Fibroblast of lung (primary cell): Measurements from ENCODE around the gene CXCL5. TPM values are rescaled to one million over a fixed set of nuclear protein-coding genes. Genes with fewer than 3 reads are reported as not detected.

Experiments
- DNase-seq, 2 donors: peaks; one replicate each; pipeline versions ENCODE4 v3.0.0 to v3.0.0-alpha.2; 2010; ENCODE audit warnings: low read depth in 2 of 2
- H2AFZ ChIP-seq: 2 replicates; pipeline ENCODE4 v1.5.1; 2012; ENCODE audit warnings: low read length, control low read depth, inconsistent platforms
- H3K27ac ChIP-seq: 2 replicates; pipeline ENCODE4 v1.5.1; 2011; ENCODE audit warnings: low read length, control low read depth; ENCODE audit not compliant: insufficient read depth
- H3K27me3 ChIP-seq: 2 replicates; pipeline ENCODE4 v1.5.1; 2011; ENCODE audit warnings: mild to moderate bottlenecking, low read length; ENCODE audit not compliant: control insufficient read depth, insufficient read depth
- H3K36me3 ChIP-seq: 2 replicates; pipeline ENCODE4 v1.5.1; 2011; ENCODE audit warnings: low read length; ENCODE audit not compliant: control insufficient read depth, insufficient read depth
- H3K4me1 ChIP-seq: 2 replicates; pipeline ENCODE4 v1.5.1; 2011; ENCODE audit warnings: low read length; ENCODE audit not compliant: control insufficient read depth, insufficient read depth; ENCODE audit errors: extremely low read depth
- H3K4me2 ChIP-seq: 2 replicates; pipeline ENCODE4 v1.5.1; 2011; ENCODE audit warnings: low read length, control low read depth; ENCODE audit not compliant: insufficient read depth; ENCODE audit errors: extremely low read depth
- H3K4me3 ChIP-seq, 4 experiments: fragments of 200-600 bp in 1 of 4; sonication (generic) in 1 of 4; replicated peaks in 1 of 4; 2 replicates each; pipeline ENCODE4 v1.5.1; 2011 to 2016; ENCODE audit warnings: low read length in 4 of 4, low read depth in 3 of 4, mild to moderate bottlenecking in 3 of 4, control low read depth in 2 of 4, inconsistent platforms in 1 of 4, mixed read lengths in 1 of 4; ENCODE audit not compliant: insufficient read depth in 1 of 4; ENCODE audit errors: control extremely low read depth in 1 of 4
- H3K79me2 ChIP-seq: 2 replicates; pipeline ENCODE4 v1.5.1; 2012; ENCODE audit warnings: mild to moderate bottlenecking, low read length, inconsistent platforms; ENCODE audit not compliant: control insufficient read depth, insufficient read depth
- H3K9ac ChIP-seq: 2 replicates; pipeline ENCODE4 v1.5.1; 2011; ENCODE audit warnings: mild to moderate bottlenecking, low read length, control low read depth; ENCODE audit not compliant: insufficient read depth
- H3K9me3 ChIP-seq: 2 replicates; pipeline ENCODE4 v1.5.1; 2012; ENCODE audit warnings: low read depth, low read length; ENCODE audit not compliant: control insufficient read depth, insufficient read depth
- H4K20me1 ChIP-seq: 2 replicates; pipeline ENCODE4 v1.5.1; 2011; ENCODE audit warnings: low read length; ENCODE audit not compliant: control insufficient read depth, insufficient read depth; ENCODE audit errors: extremely low read depth
- CTCF ChIP-seq, 2 donors: IDR thresholded peaks in 1 of 2; conservative IDR thresholded peaks in 1 of 2; 1 replicate in 1 of 2; 2 replicates in 1 of 2; pipeline ENCODE4 v1.5.1; 2011 to 2012; ENCODE audit warnings: low read length in 2 of 2, control low read depth in 1 of 2, inconsistent platforms in 1 of 2, low read depth in 1 of 2, mild to moderate bottlenecking in 1 of 2
- EZH2 ChIP-seq: IDR thresholded peaks from 2 replicates; pipeline ENCODE4 v1.5.1; 2012; ENCODE audit warnings: low read length, control low read depth, mild to moderate bottlenecking; ENCODE audit errors: missing control alignments
- polyA plus RNA-seq, 2 donors: library from polyadenylated mRNA; depleted of rRNA in 1 of 2; stranded (reverse) in 1 of 2; unstranded in 1 of 2; fragments of >200 nt; gene quantifications; 2 replicates each; pipeline ENCODE4 v1.2.1, GENCODE V29; 2011 to 2012; ENCODE audit warnings: missing spikeins in 1 of 2
- total RNA-seq: library from RNA; depleted of rRNA; stranded (reverse); fragments of >200 nt; gene quantifications from 2 replicates; pipeline ENCODE4 v1.2.1, GENCODE V29; 2014

Gene CXCL5
- total and polyA plus RNA-seq, 2 donors (not counting 1 experiment from before 2014, with no cell fraction given) = 0.24 to 0.66 TPM

GRCh38 chr4:73976217-73976616 is 22.3 kb downstream of the CXCL5 start:
- Histone ChIP-seq H4K20me1 (no peaks in the 10 kb centered on the region), H3K4me3 (no peak overlapping the region), H2AFZ (no peak overlapping the region), H3K79me2 (no peaks in the 10 kb centered on the region), H3K4me1 (peaks cover 7% of the 10 kb centered on the region), H3K27ac (no peak overlapping the region), H3K9me3 (no peaks in the 10 kb centered on the region), H3K4me2 (no peak overlapping the region), H3K36me3 (no peaks in the 10 kb centered on the region), H3K27me3 (no peaks in the 10 kb centered on the region), H3K9ac (no peak overlapping the region)
- TF ChIP-seq CTCF (conservative IDR thresholded peaks at IDR 0.05 in 1 of 2, IDR thresholded peaks at IDR 0.05 in 1 of 2; ENCODE audit: low read depth in 1 of 2, low read length in 2 of 2) (no peak), EZH2 (no peak)
- DNase-seq = no peak

GRCh38 chr4:73974352-73974751 is 24.1 kb downstream of the CXCL5 start:
- no peaks in the 10 kb centered on the region for H3K9me3 ChIP-seq
- H3K36me3 ChIP-seq = no peaks in the 10 kb centered on the region
- no peak overlapping the region for H3K9ac ChIP-seq
- H3K79me2 ChIP-seq = no peaks in the 10 kb centered on the region
- no peak for DNase-seq
- TF ChIP-seq CTCF (conservative IDR thresholded peaks at IDR 0.05 in 1 of 2, IDR thresholded peaks at IDR 0.05 in 1 of 2; ENCODE audit: low read depth in 1 of 2, low read length in 2 of 2) (no peak), EZH2 (no peak)
- H3K4me1 ChIP-seq = peaks cover 7% of the 10 kb centered on the region
- no peak overlapping the region for H2AFZ ChIP-seq
- no peak overlapping the region for H3K4me3 ChIP-seq
- no peaks in the 10 kb centered on the region for H4K20me1 ChIP-seq
- no peak overlapping the region for H3K27ac ChIP-seq
- no peaks in the 10 kb centered on the region for H3K27me3 ChIP-seq
- H3K4me2 ChIP-seq = no peak overlapping the region

GRCh38 chr4:73970945-73971344 is 27.5 kb downstream of the CXCL5 start:
- Histone ChIP-seq H3K4me1 (no peaks in the 10 kb centered on the region), H3K36me3 (no peaks in the 10 kb centered on the region), H3K9ac (no peak overlapping the region), H3K4me3 (no peak overlapping the region), H3K27me3 (no peaks in the 10 kb centered on the region), H4K20me1 (no peaks in the 10 kb centered on the region), H3K27ac (no peak overlapping the region), H3K9me3 (no peaks in the 10 kb centered on the region), H3K79me2 (no peaks in the 10 kb centered on the region), H2AFZ (no peak overlapping the region), H3K4me2 (no peak overlapping the region)
- DNase-seq = no peak
- TF ChIP-seq CTCF (conservative IDR thresholded peaks at IDR 0.05 in 1 of 2, IDR thresholded peaks at IDR 0.05 in 1 of 2; ENCODE audit: low read depth in 1 of 2, low read length in 2 of 2) (no peak), EZH2 (no peak)
